ENCODE data around the gene CELA2A. TPM values are rescaled to one million over a fixed set of nuclear protein-coding genes. Genes with fewer than 3 reads are reported as not detected.
A peak's percentile ranks its signal among the peaks of the same experiment; 100 is the strongest.
"Not testable (repeated sequence)": the region's sequence is repeated elsewhere in the genome, so short reads cannot be mapped to it uniquely, and the experiment has no call there.

Gene CELA2A
- polyA plus RNA-seq, 3 donors, result not detected

DNA sequence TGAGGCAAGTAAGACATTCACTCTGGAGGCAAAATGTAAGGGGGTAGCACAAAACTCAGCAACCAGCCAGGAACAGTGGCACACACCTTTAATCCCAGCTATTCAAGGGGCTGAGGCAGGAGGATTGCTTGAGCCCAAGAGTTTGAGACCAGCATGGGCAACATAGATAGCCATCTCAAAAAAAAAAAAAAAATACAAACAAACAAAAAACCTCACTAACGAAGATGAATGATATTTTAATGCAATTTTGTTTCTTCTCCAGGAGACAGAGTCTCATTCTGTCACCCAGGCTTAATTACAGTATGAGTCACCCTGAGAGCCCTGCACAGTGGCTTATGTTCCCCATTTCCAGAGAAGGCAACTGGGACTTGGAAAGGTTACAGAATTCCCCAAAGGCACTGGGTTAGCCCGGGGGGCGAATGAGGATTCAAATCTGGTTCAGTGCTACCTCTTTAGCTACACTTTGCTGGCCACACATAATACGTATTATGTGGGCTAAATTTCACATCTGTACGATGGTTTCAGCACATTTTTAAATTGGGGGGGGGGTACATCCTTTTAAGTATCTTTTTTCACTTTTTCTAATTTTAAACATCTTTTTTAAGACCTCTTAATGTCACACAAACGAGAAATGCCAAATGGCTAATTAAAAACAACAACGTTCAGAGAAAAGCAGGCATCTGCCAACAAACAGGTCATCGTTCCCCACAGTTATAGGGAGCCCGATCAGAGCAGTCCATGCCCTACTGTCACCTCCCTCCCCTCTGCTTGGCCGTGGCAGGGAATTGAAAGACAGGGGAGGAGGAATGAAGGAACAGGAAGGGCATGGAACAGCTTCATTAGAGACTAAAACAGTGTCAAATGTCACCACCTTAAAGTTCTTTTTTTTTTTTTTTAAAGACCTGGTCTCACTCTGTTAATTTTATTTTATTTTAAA is 3.5 kb downstream of the CELA2A start:
- Histone ChIP-seq H3K4me1 (ENCODE audit: control insufficient read depth in 1 of 2, insufficient read depth in 2 of 2, low read length in 2 of 2) (peaks cover 7 to 8% of the 10 kb centered on the region in 2 donors), H3K36me3 (replicated peaks in 1 of 2; ENCODE audit: control insufficient read depth in 1 of 2, insufficient read depth in 2 of 2, low read length in 2 of 2) (no peaks in the 10 kb centered on the region), H3K4me2 (replicated peaks; ENCODE audit: extremely low read depth, low read length, poor library complexity, severe bottlenecking) (no peak overlapping the region), H3K9me3 (replicated peaks in 1 of 2; ENCODE audit: control insufficient read depth in 1 of 2, insufficient read depth in 1 of 2, low read length in 2 of 2) (no peaks in the 10 kb centered on the region), H3K27me3 (ENCODE audit: control insufficient read depth in 2 of 2, insufficient read depth in 2 of 2, low read length in 2 of 2) (no peaks in the 10 kb centered on the region), H4K20me1 (ENCODE audit: insufficient read depth, low read length) (no peaks in the 10 kb centered on the region), H3K79me2 (ENCODE audit: insufficient read depth, low read length) (no peaks in the 10 kb centered on the region), H3K9ac (ENCODE audit: insufficient read depth, low read length, poor library complexity, severe bottlenecking) (no peak overlapping the region), H3K27ac (ENCODE audit: low read depth in 1 of 2, low read length in 2 of 2) (no peak overlapping the region), H3K4me3 (replicated peaks in 1 of 3; ENCODE audit: low read depth in 2 of 3, low read length in 3 of 3) (no peak overlapping the region), H2AFZ (ENCODE audit: insufficient read depth, low read depth, low read length, poor library complexity, severe bottlenecking) (no peak overlapping the region)
- peaks cover 1 to 3% (median 2%) of the 10 kb centered on the region in 3 donors for H3K27me3 Mint-ChIP-seq (ENCODE audit: low read depth in 3 of 3)
- DNase-seq, result peak in 2 of 3 donors; percentile 34 to 60
- peaks cover 20% of the 10 kb centered on the region for H3K4me1 Mint-ChIP-seq
- no peak overlapping the region for H3K4me3 Mint-ChIP-seq
- 86% methylated on average over 2 of the region's 10 CpGs for WGBS (ENCODE audit: insufficient coverage)
- H3K9me3 Mint-ChIP-seq, result no peaks in the 10 kb centered on the region
- TF ChIP-seq, protein P1, sequence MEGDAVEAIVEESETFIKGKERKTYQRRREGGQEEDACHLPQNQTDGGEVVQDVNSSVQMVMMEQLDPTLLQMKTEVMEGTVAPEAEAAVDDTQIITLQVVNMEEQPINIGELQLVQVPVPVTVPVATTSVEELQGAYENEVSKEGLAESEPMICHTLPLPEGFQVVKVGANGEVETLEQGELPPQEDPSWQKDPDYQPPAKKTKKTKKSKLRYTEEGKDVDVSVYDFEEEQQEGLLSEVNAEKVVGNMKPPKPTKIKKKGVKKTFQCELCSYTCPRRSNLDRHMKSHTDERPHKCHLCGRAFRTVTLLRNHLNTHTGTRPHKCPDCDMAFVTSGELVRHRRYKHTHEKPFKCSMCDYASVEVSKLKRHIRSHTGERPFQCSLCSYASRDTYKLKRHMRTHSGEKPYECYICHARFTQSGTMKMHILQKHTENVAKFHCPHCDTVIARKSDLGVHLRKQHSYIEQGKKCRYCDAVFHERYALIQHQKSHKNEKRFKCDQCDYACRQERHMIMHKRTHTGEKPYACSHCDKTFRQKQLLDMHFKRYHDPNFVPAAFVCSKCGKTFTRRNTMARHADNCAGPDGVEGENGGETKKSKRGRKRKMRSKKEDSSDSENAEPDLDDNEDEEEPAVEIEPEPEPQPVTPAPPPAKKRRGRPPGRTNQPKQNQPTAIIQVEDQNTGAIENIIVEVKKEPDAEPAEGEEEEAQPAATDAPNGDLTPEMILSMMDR (IDR thresholded peaks at IDR 0.05), result no peak
- peak overlapping the region in 2 of 7 donors; percentile 21 to 37 for H3K27ac Mint-ChIP-seq
- no peaks in the 10 kb centered on the region for H3K36me3 Mint-ChIP-seq
- intact Hi-C loops (cut with micrococcal nuclease), result no loop called here

DNA sequence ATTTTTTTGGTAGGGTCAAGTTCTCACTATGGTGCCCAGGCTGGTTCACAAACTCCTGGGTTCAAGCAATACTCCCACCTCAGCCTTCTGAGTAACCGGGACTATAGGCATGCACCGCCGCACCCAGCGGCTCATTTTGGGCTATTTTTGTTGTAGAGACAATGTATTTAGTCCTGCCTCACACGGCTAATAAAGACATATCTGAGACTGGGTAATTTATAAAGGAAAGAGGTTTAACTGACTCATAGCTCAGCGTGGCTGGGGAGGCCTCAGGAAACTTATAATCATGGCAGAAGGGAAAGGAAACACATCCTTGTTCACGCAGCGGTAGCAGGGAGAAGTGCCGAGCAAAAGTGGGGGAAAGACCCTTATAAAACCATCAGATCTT is 4.2 kb downstream of the CELA2A start:
- no peak overlapping the region for H3K9ac ChIP-seq (ENCODE audit: insufficient read depth, low read length, poor library complexity, severe bottlenecking)
- H2AFZ ChIP-seq (ENCODE audit: insufficient read depth, low read depth, low read length, poor library complexity, severe bottlenecking), result no peak overlapping the region
- Mint-ChIP-seq H3K4me1 (peaks cover 18% of the 10 kb centered on the region), H3K36me3 (no peaks in the 10 kb centered on the region), H3K4me3 (no peak overlapping the region), H3K27me3 (ENCODE audit: low read depth in 3 of 3) (peaks cover 1 to 3% (median 2%) of the 10 kb centered on the region in 3 donors), H3K27ac (peak overlapping the region in 1 of 7 donors; percentile 33), H3K9me3 (no peaks in the 10 kb centered on the region)
- H3K9me3 ChIP-seq (replicated peaks in 1 of 2; ENCODE audit: control insufficient read depth in 1 of 2, insufficient read depth in 1 of 2, low read length in 2 of 2), result no peaks in the 10 kb centered on the region
- intact Hi-C loops (cut with micrococcal nuclease), result no loop called here
- no peaks in the 10 kb centered on the region for H3K36me3 ChIP-seq (replicated peaks in 1 of 2; ENCODE audit: control insufficient read depth in 1 of 2, insufficient read depth in 2 of 2, low read length in 2 of 2)
- H3K4me2 ChIP-seq (replicated peaks; ENCODE audit: extremely low read depth, low read length, poor library complexity, severe bottlenecking), result no peak overlapping the region
- peaks cover 8 to 13% of the 10 kb centered on the region in 2 donors for H3K4me1 ChIP-seq (ENCODE audit: control insufficient read depth in 1 of 2, insufficient read depth in 2 of 2, low read length in 2 of 2)
- DNase-seq, result no peak
- no CpG with 5 or more reads among the region's 9 CpGs for WGBS (ENCODE audit: insufficient coverage)
- no peaks in the 10 kb centered on the region for H4K20me1 ChIP-seq (ENCODE audit: insufficient read depth, low read length)
- no peaks in the 10 kb centered on the region for H3K79me2 ChIP-seq (ENCODE audit: insufficient read depth, low read length)
- H3K4me3 ChIP-seq (replicated peaks in 1 of 3; ENCODE audit: low read depth in 2 of 3, low read length in 3 of 3), result no peak overlapping the region
- H3K27me3 ChIP-seq (ENCODE audit: control insufficient read depth in 2 of 2, insufficient read depth in 2 of 2, low read length in 2 of 2), result no peaks in the 10 kb centered on the region
- TF ChIP-seq, protein P1 (IDR thresholded peaks at IDR 0.05), result no peak
- H3K27ac ChIP-seq (ENCODE audit: low read depth in 1 of 2, low read length in 2 of 2), result no peak overlapping the region

DNA sequence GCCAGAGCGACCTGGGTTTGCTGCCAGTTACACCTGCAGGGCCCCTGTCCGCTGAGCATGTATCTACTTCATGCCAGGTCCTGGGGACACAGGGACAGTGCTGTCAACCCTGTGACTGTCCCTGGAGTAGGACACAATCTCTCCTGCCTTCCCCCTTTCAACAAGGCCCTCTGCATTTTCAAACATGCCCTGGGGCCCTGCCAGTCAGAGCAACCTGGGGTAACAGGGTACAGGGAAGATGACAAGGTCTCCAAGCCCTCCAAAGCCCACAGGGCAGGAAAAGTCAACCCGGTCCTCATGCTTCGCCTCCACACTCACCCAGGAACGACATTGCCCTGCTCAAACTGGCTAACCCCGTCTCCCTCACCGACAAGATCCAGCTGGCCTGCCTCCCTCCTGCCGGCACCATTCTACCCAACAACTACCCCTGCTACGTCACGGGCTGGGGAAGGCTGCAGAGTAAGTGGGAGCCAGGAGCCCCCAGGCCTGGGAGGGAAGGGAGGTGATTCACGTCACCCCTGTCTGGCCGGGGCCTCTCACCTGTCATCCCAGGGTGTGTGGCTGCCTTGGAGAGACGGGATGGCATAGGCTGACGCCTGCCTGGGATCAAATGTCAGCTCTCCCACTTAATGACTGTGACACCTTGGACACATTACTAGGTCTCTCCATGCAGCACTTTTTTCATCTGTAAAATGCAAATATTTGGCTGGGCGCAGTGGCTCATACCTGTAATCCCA is 6.7 kb downstream of the CELA2A start:
- H4K20me1 ChIP-seq (ENCODE audit: insufficient read depth, low read length); intact Hi-C loops (cut with micrococcal nuclease); H3K4me3 Mint-ChIP-seq; H3K9ac ChIP-seq (ENCODE audit: insufficient read depth, low read length, poor library complexity, severe bottlenecking); H3K9me3 ChIP-seq (replicated peaks in 1 of 2; ENCODE audit: control insufficient read depth in 1 of 2, insufficient read depth in 1 of 2, low read length in 2 of 2); H3K4me2 ChIP-seq (replicated peaks; ENCODE audit: extremely low read depth, low read length, poor library complexity, severe bottlenecking); DNase-seq; H3K4me3 ChIP-seq (replicated peaks in 1 of 3; ENCODE audit: low read depth in 2 of 3, low read length in 3 of 3); H3K27me3 Mint-ChIP-seq (ENCODE audit: low read depth in 3 of 3); H3K27ac ChIP-seq (ENCODE audit: low read depth in 1 of 2, low read length in 2 of 2); H3K79me2 ChIP-seq (ENCODE audit: insufficient read depth, low read length); H3K9me3 Mint-ChIP-seq; H3K27me3 ChIP-seq (ENCODE audit: control insufficient read depth in 2 of 2, insufficient read depth in 2 of 2, low read length in 2 of 2); H3K36me3 Mint-ChIP-seq; H3K36me3 ChIP-seq (replicated peaks in 1 of 2; ENCODE audit: control insufficient read depth in 1 of 2, insufficient read depth in 2 of 2, low read length in 2 of 2); H2AFZ ChIP-seq (ENCODE audit: insufficient read depth, low read depth, low read length, poor library complexity, severe bottlenecking): not testable (repeated sequence)
- peak overlapping the region in 4 of 7 donors; percentile 3 to 68 (median 36) for H3K27ac Mint-ChIP-seq
- WGBS (ENCODE audit: insufficient coverage), result 92% methylated on average over 6 of the region's 15 CpGs
- peaks cover 8 to 16% of the 10 kb centered on the region in 2 donors for H3K4me1 ChIP-seq (ENCODE audit: control insufficient read depth in 1 of 2, insufficient read depth in 2 of 2, low read length in 2 of 2)
- peaks cover 14% of the 10 kb centered on the region for H3K4me1 Mint-ChIP-seq
